GM08714 (cell line): ENCODE data around the gene RHOG.
A peak's percentile ranks its signal among the peaks of the same experiment; 100 is the strongest.

Experiments used
- H3K4me3 ChIP-seq: fragments of 200-500 bp; sonication (Bioruptor generic); 2 replicates; pipeline ENCODE4 v1.5.1; 2014; ENCODE audit warnings: mild to moderate bottlenecking, low read length, inconsistent platforms
- ZNF274 ChIP-seq: IDR thresholded peaks from 2 replicates; pipeline ENCODE4 v1.6.1; 2012; ENCODE audit warnings: mild to moderate bottlenecking, low read depth, low read length

The RHOG gene

DNA sequence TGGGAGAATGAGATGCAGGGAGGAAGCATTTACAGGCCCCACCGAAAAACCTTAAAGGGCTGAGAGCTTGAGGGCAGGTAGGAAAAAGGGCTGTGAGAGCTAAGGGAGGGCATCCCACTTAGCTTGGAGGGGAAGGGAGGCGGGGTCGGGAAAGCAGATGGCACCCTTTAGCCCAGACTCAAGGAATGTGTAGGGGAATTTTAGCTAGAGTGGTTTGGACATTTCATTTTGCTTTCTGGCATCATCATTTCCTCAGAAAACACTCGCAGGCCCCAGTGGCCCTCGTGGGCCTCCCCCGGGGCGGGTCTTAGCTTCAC, 13.9 kb upstream of the RHOG start:
- peak overlapping the region; percentile 21; the same call in 1 of the 2 replicates for H3K4me3 ChIP-seq
- TF ChIP-seq ZNF274, result no peak

DNA sequence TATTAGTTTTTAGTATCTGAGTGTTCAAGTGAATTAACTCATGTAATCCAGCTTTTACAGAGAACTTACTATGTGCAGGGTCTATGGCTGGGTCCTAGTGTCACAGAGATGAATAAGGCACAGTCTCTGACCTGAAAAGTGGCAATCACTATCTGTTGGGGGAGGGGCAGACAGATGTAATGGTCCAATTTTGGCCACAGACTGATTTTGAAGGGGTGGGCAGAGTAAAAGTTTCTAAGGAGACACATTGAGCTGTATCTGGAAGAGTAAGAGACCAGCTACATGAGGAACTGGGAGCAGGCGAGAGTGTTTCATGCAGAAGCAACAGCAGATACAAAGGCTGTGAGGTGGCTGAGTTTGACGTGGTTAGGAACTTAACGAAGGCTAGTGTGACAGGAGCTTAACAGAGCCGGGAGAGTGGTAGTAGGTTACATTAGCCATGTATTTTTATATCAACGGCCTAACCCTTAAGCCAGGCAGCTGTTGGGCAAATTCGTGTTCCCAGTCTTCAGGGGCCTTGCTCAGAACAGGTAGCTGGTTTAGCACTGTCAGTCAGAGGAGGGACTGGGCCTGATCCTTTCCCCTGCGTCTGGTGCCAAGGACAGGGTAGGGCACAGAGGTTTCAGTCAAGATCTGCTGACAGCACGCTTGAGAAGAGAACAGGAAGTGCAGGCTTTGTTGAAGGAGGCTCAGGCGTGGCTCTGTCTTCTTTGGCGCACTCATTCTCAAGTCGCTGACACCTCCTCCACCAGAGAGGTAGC, 13.3 kb upstream of the RHOG start:
- TF ChIP-seq ZNF274, result no peak
- H3K4me3 ChIP-seq, result peak overlapping the region; percentile 21; the same call in 1 of the 2 replicates

DNA sequence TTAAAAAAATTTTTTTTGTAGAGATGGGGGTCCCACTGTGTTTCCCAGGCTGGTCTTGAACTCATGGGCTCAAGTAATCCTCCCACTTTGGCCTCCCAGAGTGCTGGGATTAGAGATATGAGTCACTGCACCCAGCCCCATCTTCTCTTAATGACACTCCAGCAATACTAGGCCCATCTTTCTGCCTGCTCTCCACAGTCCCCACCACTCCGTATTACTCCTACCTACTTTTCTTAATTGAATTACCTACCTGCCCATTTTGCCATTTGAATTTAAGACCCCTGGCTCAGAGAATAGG, 12.7 kb upstream of the RHOG start:
- no peak overlapping the region for H3K4me3 ChIP-seq
- TF ChIP-seq ZNF274, result no peak

DNA sequence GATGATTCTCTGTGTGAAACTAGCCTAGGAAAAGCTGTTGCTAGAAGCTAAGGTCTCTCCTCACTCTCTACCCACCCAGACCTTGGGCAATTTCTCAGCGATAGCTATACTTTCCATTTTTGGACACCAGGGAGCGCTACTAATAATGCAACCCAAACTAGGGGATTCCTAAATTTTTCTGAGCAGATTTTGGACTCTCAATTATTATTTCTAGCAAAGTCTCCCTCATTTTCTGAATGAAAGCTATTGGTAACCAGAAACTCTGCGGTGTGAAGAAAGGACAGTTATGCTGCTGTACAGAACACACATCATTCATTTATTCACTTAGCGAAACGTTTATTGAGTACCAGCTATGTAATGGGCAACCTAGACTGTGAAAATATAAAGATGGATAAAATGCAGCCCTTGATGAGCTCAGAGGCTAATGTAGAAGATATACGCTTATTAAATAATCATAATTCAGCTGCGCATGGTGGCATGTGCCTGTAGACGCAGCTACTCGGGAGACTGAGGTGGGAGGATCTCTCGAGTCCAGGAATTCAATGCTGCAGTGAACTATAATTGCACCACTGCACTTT, 8.6 kb upstream of the RHOG start:
- no peak overlapping the region for H3K4me3 ChIP-seq
- TF ChIP-seq ZNF274, result no peak

DNA sequence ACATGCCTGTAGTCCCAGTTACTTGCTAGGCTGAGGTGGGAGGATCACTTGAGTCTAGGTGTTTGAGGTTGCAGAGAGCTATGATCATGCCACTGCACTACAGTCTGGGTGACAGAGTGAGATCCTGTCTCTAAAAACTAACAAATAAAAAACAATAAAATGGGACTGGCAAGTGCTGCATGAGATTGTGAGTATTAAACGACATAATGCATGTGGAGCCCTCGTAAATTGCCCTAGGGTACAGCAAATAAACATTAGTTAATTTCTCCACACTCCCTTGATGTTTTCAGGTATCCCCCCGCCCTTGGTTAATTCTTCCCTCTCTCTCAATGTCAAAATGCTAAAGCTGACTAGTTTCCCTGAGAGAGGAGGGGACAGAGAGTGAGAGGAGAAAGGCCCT, 4.9 kb upstream of the RHOG start:
- TF ChIP-seq ZNF274, result no peak
- no peak overlapping the region for H3K4me3 ChIP-seq

DNA sequence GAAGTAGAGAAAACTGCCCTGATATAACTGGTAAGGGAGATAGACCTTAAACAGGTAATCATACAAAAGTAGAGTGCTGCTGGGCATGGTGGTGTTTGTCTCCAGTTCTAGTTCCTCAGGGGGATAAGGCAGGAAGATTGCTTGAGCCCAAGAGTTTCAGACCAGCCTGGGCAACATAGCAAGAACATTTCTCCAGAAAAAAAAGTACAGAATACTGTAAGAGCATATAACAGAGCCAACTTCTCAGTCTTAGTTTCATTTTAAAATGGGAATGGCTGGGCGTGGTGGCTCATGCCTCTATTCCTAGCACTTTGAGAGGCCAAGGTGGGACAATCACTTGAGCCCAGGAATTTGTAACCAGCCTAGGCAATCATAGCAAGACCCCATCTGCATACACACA, 4.5 kb upstream of the RHOG start:
- H3K4me3 ChIP-seq, result no peak overlapping the region
- TF ChIP-seq ZNF274, result no peak

DNA sequence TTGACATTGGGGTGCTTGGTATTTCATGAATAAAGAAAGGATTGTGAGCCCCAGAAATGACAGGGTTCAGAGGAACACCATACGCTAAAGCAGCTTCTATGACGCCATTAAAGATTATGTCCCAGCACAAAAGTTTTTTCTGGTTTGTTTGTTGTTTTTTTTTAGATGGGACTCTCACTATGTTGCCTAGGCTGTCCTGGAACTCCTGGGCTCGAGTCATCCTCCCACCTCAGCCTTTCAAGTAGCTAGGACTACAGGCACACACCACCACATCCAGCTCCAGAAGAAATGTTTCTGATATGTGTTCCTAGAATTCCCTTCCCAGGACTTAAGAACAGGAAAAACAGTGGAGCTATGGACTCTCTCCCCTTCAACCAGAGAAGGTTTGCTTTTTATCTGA, 2.6 kb upstream of the RHOG start:
- no peak overlapping the region for H3K4me3 ChIP-seq
- no peak for TF ChIP-seq ZNF274

DNA sequence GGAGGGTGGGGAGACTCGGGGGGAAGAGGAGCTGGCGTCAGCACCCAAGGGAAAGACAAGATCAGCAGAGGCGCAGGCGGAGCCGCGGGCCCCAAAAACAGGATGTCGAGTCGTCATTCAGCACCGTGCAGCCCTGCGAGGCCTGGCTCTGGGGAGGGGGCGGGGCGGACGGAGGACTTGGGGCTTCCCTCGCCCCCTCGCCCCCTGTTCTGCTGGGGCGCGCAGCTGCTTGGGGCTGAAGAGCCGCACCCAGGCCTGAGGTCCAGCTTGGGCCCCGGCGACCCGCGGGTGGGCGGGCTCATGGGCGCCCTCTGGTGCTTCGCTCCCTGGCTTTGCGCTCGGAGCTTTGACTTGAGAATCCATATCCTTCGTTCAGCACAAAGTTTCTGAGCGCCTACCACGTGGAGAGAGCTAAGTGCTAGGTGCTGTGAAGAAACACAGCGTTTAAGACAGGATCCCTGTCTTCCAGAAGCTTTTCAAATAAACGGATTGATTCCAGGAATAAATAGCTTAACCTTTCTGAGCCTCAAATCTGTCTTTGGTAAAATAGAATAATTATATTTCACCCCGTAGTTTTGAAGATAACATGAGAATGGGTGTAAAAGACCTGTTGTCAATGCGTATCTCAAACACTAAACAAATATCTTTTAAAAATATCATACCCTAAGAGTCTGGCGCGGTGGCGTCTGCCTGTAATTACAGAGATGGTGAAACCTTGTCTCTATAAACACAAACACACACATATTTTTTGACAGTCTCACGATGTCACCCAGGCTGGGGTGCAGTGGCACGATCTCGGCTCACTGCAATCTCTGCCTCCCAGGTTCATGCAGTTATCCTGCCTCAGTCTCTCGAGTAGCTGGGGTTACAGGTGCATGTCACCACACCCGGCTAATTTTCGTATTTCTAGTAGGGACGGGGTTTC, 929 bp upstream of the RHOG start:
- peak overlapping the region; percentile 35; the same call in 1 of the 2 replicates for H3K4me3 ChIP-seq
- TF ChIP-seq ZNF274, result no peak

DNA sequence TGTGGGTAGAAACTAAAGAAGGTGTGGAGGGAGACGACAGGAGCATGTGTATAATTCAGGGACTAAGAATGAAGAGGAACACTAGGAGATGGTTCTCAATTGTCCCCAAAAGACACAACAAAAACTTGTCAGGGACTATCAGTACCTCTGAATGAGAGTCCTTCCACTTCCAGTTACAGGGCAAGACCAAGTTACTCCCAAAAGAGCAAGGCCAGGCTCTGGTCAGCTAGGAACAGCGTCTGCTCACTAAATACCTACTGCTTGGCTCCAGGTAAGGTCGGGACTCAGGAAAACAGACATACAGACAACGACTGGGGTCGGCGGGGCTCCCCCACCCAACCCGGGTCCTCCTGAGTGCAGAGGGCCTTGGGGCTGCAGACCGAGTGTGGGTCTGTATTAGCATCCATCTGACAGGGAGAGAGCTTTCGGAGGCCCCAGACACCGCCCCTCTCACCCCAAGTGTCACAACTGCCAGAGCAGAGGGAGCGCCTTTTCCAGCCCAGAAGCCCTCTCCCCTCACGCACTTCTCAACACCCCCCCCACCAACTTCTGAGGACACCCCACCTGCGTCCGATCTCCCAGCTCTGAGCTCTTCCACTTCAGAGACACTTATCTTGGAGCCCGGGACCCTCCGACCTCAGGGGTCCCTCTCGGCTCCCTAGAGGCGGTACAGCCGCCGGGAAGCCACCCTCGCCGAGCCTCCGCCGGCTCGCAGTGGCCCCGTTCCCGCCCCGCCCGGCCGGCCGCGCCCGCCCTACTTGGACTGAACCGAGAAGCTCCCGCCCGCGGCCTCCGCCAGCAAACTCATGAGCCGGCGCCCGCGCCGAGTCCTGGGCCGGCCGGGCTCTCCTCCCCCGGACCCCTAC, 522 bp downstream of the RHOG start:
- TF ChIP-seq ZNF274, result no peak
- peak overlapping the region; percentile 85 for H3K4me3 ChIP-seq

DNA sequence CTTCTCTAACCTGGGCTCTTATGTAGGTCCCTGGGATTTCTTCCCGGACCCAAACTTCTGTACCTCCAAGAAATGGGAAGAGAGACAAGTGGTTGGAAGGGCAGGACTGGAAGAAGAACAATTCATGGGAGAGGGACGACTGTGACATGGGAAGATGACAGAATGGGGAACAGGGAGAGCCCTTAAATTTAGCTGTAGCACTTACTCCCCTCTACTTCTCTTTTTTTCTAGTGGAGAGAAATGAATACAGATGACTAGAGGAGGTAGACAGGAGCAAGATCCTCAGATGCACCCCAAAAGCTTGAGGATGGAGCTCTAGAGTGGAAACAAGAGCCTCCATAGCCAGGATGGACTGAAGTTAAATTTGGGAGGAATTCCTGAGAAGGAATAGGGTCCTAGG, 2.3 kb downstream of the RHOG start:
- TF ChIP-seq ZNF274, result no peak
- H3K4me3 ChIP-seq, result peak overlapping the region; percentile 85; the same call in 1 of the 2 replicates

DNA sequence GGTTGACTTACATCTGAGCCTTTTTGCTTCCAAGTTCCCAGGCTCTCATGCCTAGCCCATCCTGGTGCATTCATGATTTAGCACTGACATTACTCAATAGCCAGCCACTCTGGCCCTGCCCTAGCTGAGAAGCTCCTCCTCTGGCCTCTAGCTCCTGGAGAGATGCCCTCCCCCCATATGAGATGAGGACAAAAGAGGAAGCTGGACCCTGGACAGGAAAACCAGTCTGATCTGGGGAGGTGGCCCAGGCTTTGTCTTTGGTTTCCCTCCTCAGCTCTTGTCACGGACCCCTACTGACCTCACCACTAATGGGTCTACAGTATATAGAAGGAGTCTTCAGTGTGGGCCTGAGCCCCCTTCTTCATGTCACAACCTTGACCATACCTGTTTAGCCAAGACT, 3.0 kb downstream of the RHOG start:
- H3K4me3 ChIP-seq, result peak overlapping the region; percentile 85; the same call in 1 of the 2 replicates
- TF ChIP-seq ZNF274, result no peak

DNA sequence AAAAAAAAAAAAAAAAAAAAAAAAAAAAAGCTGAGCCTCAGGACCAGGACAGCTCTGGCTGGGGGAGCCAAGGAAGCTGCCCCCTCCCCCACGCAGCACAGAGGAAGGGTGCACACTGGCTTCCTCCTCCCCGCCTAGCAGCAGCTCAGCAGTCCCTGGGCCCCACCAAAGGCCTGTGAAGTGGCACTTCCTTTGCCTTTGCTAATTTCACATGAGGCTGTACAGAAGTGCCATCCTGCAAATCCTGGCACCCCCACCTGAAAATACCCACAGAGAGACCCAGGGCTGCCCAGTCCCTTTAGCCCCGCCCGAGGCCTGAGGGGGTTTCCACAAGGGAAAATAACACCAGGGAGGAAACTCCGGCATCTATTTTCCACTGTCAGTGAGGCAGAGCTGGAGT, 3.9 kb downstream of the RHOG start:
- no peak for TF ChIP-seq ZNF274
- peak overlapping the region; percentile 85; the same call in 1 of the 2 replicates for H3K4me3 ChIP-seq

DNA sequence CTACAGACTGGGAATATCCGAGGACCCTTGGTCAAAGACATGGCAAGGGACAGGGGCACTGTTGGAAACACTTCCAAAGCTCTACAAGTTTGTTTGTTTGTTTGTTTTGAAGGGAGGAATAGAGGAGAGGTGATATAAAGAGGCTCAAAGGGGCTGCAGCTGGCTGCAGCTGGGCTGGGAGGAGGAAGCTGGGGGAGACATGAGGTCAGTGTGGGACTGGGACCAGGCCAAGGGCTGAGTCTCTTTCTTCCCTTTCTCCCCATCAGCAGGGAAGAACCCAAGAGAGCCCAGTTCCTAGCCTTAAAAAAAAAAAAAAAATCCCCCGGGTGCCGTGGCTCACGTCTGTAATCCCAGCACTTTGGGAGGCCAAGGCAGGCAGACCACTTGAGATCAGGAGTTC, 5.0 kb downstream of the RHOG start:
- no peak overlapping the region; the same call in 1 of the 2 replicates for H3K4me3 ChIP-seq
- no peak for TF ChIP-seq ZNF274
